Parathyroid adenoma (tissue), 2 donors: ENCODE results near the gene OSBPL2.

Experiments
- H2AFZ ChIP-seq: fragments of 300-600 bp; sonication (generic); one replicate; pipeline ENCODE4 v1.7.0; 2017; ENCODE audit warnings: antibody characterized with exemption, mild to moderate bottlenecking
- H3K27ac ChIP-seq: fragments of 300-600 bp; sonication (generic); one replicate; pipeline ENCODE4 v1.7.0; 2017
- H3K27me3 ChIP-seq: fragments of 300-600 bp; sonication (generic); one replicate; pipeline ENCODE4 v1.7.0; 2017; ENCODE audit warnings: low read length; ENCODE audit not compliant: control insufficient read depth, insufficient read depth
- H3K36me3 ChIP-seq: fragments of 300-600 bp; sonication (generic); one replicate; pipeline ENCODE4 v1.7.0; 2017; ENCODE audit warnings: low read length; ENCODE audit not compliant: control insufficient read depth, insufficient read depth
- H3K4me1 ChIP-seq: fragments of 300-600 bp; sonication (generic); one replicate; pipeline ENCODE4 v1.7.0; 2017; ENCODE audit warnings: control low read depth
- H3K4me2 ChIP-seq: fragments of 300-600 bp; sonication (generic); one replicate; pipeline ENCODE4 v1.7.0; 2017; ENCODE audit warnings: low read length
- H3K4me3 ChIP-seq: fragments of 300-600 bp; sonication (generic); one replicate; pipeline ENCODE4 v1.7.0; 2017; ENCODE audit warnings: low read depth, low read length
- H3K79me2 ChIP-seq: fragments of 300-600 bp; sonication (generic); one replicate; pipeline ENCODE4 v1.7.0; 2017; ENCODE audit warnings: control low read depth
- H3K9ac ChIP-seq: fragments of 300-600 bp; sonication (generic); one replicate; pipeline ENCODE4 v1.7.0; 2017; ENCODE audit warnings: mild to moderate bottlenecking
- H3K9me3 ChIP-seq: fragments of 300-600 bp; sonication (generic); one replicate; pipeline ENCODE4 v1.7.0; 2017; ENCODE audit warnings: low read length; ENCODE audit not compliant: control insufficient read depth
- TF ChIP-seq, protein P1 (sequence below): fragments of 300-600 bp; sonication (generic); IDR thresholded peaks from one replicate; pipeline ENCODE4 v1.7.0; 2017; ENCODE audit warnings: antibody characterized with exemption, mild to moderate bottlenecking
- donor health status: primary hyperparathyroidism.

The OSBPL2 gene

DNA sequence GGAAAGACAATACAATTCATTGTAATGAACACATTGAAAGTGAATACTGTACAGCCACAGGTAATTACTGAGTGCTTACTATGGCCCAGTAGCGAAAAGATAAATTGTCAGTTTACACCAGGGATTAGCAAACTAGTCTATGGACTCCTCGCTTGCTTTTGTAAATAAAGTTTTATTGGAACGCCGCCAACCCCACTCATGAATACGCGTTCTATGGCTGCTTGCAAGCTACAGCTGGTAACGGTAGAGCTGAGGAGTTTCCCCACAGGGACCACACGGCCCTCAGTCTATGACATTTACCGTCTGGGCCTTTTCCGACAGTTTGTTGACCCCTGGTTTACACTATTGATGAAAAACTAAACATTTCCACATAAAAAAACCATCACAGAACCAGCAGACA, 104.6 kb downstream of the OSBPL2 start:
- Histone ChIP-seq H3K27ac (no peak overlapping the region), H3K9me3 (no peaks in the 10 kb centered on the region)

DNA sequence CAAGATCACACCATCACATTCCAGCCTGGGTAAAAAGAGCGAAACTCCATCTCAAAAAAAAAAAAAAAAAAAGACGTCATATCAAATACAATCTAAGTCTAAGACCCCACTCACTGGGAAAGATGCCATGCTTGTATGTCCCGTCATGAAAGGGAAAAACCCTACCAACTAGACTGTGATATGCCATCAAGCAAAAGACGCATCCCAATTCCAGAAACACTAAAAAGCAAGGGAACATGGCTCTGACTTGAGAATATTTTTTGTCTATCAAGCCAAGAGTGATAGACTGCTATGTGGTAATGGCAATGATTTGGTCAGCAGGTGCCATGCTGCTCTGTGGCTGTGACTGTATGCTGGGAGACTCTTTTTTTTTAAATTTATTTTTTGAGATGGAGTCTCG, 105.8 kb downstream of the OSBPL2 start:
- no peaks in the 10 kb centered on the region for H3K79me2 ChIP-seq
- TF ChIP-seq, protein P1, sequence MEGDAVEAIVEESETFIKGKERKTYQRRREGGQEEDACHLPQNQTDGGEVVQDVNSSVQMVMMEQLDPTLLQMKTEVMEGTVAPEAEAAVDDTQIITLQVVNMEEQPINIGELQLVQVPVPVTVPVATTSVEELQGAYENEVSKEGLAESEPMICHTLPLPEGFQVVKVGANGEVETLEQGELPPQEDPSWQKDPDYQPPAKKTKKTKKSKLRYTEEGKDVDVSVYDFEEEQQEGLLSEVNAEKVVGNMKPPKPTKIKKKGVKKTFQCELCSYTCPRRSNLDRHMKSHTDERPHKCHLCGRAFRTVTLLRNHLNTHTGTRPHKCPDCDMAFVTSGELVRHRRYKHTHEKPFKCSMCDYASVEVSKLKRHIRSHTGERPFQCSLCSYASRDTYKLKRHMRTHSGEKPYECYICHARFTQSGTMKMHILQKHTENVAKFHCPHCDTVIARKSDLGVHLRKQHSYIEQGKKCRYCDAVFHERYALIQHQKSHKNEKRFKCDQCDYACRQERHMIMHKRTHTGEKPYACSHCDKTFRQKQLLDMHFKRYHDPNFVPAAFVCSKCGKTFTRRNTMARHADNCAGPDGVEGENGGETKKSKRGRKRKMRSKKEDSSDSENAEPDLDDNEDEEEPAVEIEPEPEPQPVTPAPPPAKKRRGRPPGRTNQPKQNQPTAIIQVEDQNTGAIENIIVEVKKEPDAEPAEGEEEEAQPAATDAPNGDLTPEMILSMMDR, result no peak
- H3K9ac ChIP-seq, result no peak overlapping the region
- no peaks in the 10 kb centered on the region for H3K27me3 ChIP-seq
- no peaks in the 10 kb centered on the region for H3K36me3 ChIP-seq
- no peak overlapping the region for H3K4me2 ChIP-seq
- no peaks in the 10 kb centered on the region for H3K9me3 ChIP-seq
- H2AFZ ChIP-seq, result no peak overlapping the region
- H3K27ac ChIP-seq, result no peak overlapping the region
- H3K4me1 ChIP-seq, result no peaks in the 10 kb centered on the region
- no peak overlapping the region for H3K4me3 ChIP-seq

More for the DNA sequence above, 104.6 kb downstream of the OSBPL2 start:
- no peak overlapping the region for H3K9ac ChIP-seq
- TF ChIP-seq, protein P1, result no peak
- H3K27me3 ChIP-seq, result no peaks in the 10 kb centered on the region
- no peak overlapping the region for H2AFZ ChIP-seq
- H3K4me2 ChIP-seq, result no peak overlapping the region
- no peaks in the 10 kb centered on the region for H3K4me1 ChIP-seq
- no peaks in the 10 kb centered on the region for H3K36me3 ChIP-seq
- H3K4me3 ChIP-seq, result no peak overlapping the region
- no peaks in the 10 kb centered on the region for H3K79me2 ChIP-seq

DNA sequence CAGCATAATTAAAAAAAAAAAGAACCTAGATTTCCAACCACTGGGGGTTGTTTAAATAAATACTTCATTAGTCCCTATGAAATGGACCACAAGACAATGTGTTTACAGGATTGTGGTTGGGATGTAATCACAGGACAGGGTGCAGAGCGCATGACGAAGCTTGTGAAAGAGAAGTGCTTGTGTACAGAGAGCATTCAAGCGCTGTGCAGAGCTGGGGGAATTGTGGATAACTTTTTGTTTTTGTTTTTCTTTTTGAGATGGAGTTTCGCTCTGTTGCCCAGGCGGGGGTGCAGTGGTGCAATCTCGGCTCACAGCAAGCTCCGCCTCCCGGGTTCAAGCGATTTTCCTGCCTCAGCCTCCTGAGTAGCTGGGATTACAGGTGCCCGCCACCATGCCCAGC, 106.5 kb downstream of the OSBPL2 start:
- TF ChIP-seq, protein P1, result no peak
- Histone ChIP-seq H3K79me2 (no peaks in the 10 kb centered on the region), H3K27me3 (no peaks in the 10 kb centered on the region), H3K9ac (no peak overlapping the region), H2AFZ (no peak overlapping the region), H3K9me3 (no peaks in the 10 kb centered on the region), H3K4me1 (no peaks in the 10 kb centered on the region), H3K4me2 (no peak overlapping the region), H3K36me3 (no peaks in the 10 kb centered on the region), H3K27ac (no peak overlapping the region), H3K4me3 (no peak overlapping the region)
